HepG2 (cell line): Measurements from ENCODE around the gene TNFAIP8L1. TPM values are rescaled to one million over a fixed set of nuclear protein-coding genes. Genes with fewer than 3 reads are reported as not detected.
"Not testable (repeated sequence)": the region's sequence is repeated elsewhere in the genome, so short reads cannot be mapped to it uniquely, and the experiment has no call there.

Experiments used
- ATAC-seq: fragments of 200-7000 bp; cut with Tn5 transposase; 3 replicates; pipeline ENCODE4 v1.9.1; 2020; ENCODE audit warnings: mild to moderate bottlenecking, moderate library complexity
- BruUV-seq: library from RNA; stranded (reverse); fragments of 400-500 nt; replicated peaks from 2 replicates; lab custom pipeline; 2021; lab: Mats Ljungman, UMichigan
- CTCF ChIA-PET: fragments of 300-600 bp; formaldehyde crosslinking; extraction: SDS; loops from one replicate; lab custom pipeline; 2021; ENCODE audit warnings: low total read pairs, inconsistent platforms, low intra/inter-chr PET ratio; lab: Yijun Ruan, JAX
- POLR2A ChIA-PET: fragments of 350-600 bp; sonication (Branson Sonifier 250); formaldehyde crosslinking; loops from one replicate; lab custom pipeline; 2020; ENCODE audit warnings: antibody characterized with exemption, inconsistent platforms; lab: Yijun Ruan, JAX
- DNase-seq: peaks from one replicate; pipeline ENCODE4 v3.0.0-alpha.2; 2015; ENCODE audit warnings: low spot score
- FAIRE-seq: peaks from 3 replicates; lab custom pipeline; 2011; peaks lifted over from hg19 to GRCh38; lab: Jason Lieb, UNC
- H2AFZ ChIP-seq: one replicate; pipeline ENCODE4 v1.6.1; 2011; ENCODE audit warnings: low read length, inconsistent platforms
- H3K27ac ChIP-seq: fragments of 300-600 bp; 3 replicates; pipeline ENCODE4 v1.8.0; 2011; ENCODE audit warnings: mixed run types, mild to moderate bottlenecking, mixed read lengths, low read length, inconsistent platforms; ENCODE audit not compliant: insufficient read depth; ENCODE audit errors: extremely low read length
- H3K27me3 ChIP-seq, 2 experiments: fragments of 200-600 bp in 1 of 2; 2 replicates in 1 of 2; 3 replicates in 1 of 2; pipeline versions ENCODE4 v1.6.0 to v1.8.0; 2011; ENCODE audit warnings: low read length in 2 of 2, mild to moderate bottlenecking in 2 of 2, moderate library complexity in 2 of 2, inconsistent platforms in 1 of 2; ENCODE audit not compliant: insufficient read depth in 2 of 2, control insufficient read depth in 1 of 2
- H3K36me3 ChIP-seq, 2 experiments: fragments of 200-600 bp in 1 of 2; replicated peaks in 1 of 2; 2 replicates in 1 of 2; 3 replicates in 1 of 2; pipeline versions ENCODE4 v1.5.1 to v1.8.0; 2011; ENCODE audit warnings: low read length in 2 of 2, inconsistent platforms in 1 of 2; ENCODE audit not compliant: insufficient read depth in 2 of 2, control insufficient read depth in 1 of 2
- H3K4me1 ChIP-seq: 2 replicates; pipeline ENCODE4 v1.5.1; 2012; ENCODE audit warnings: low read length, inconsistent platforms; ENCODE audit not compliant: insufficient read depth
- H3K4me2 ChIP-seq: 2 replicates; pipeline ENCODE4 v1.6.0; 2011; ENCODE audit warnings: low read depth, low read length, inconsistent platforms
- H3K4me3 ChIP-seq, 3 experiments: fragments of 200-600 bp in 1 of 3; sonication (generic), shearing (Covaris generic) in 1 of 3; replicated peaks in 1 of 3; 2 replicates each; pipeline ENCODE4 v1.5.1; 2011 to 2016; ENCODE audit warnings: low read length in 3 of 3, inconsistent platforms in 2 of 3, low read depth in 2 of 3, mild to moderate bottlenecking in 2 of 3, control low read depth in 1 of 3, mixed read lengths in 1 of 3; ENCODE audit not compliant: insufficient read depth in 1 of 3
- H3K79me2 ChIP-seq: one replicate; pipeline ENCODE4 v1.6.1; 2011; ENCODE audit warnings: low read length, inconsistent platforms; ENCODE audit not compliant: insufficient read depth
- H3K9ac ChIP-seq: 2 replicates; pipeline ENCODE4 v1.6.0; 2011; ENCODE audit warnings: mild to moderate bottlenecking, low read depth, low read length, inconsistent platforms; ENCODE audit not compliant: insufficient read depth
- H3K9me3 ChIP-seq: 2 replicates; pipeline ENCODE4 v1.5.1; 2012; ENCODE audit warnings: mild to moderate bottlenecking, low read length
- H4K20me1 ChIP-seq: 2 replicates; pipeline ENCODE4 v1.6.0; 2011; ENCODE audit warnings: inconsistent platforms, mild to moderate bottlenecking, low read length, moderate library complexity; ENCODE audit not compliant: insufficient read depth
- DNMT3B ChIP-seq: conservative IDR thresholded peaks from 2 replicates; pipeline ENCODE4 v1.6.1; 2016; ENCODE audit warnings: missing biosample characterization, control low read depth
- NR2C2 ChIP-seq: sonication (generic); formaldehyde crosslinking; IDR thresholded peaks from 2 replicates; pipeline ENCODE4 v1.4.0; 2020; ENCODE audit warnings: missing genetic modification reagents, mild to moderate bottlenecking, moderate library complexity, borderline replicate concordance
- PATZ1 ChIP-seq: sonication (generic); formaldehyde crosslinking; IDR thresholded peaks from 2 replicates; pipeline ENCODE4 v1.4.0; 2020; ENCODE audit warnings: missing genetic modification reagents
- SIX1 ChIP-seq: sonication (generic); formaldehyde crosslinking; IDR thresholded peaks from 2 replicates; pipeline ENCODE4 v1.4.0; 2020; ENCODE audit warnings: missing genetic modification reagents, borderline replicate concordance
- TFDP1 ChIP-seq: IDR thresholded peaks from 2 replicates; pipeline ENCODE4 v1.6.1; 2016; ENCODE audit warnings: missing compliant biosample characterization, missing genetic modification reagents, borderline replicate concordance
- ZNF296 ChIP-seq: sonication (generic); formaldehyde crosslinking; conservative IDR thresholded peaks from 2 replicates; pipeline ENCODE4 v1.5.0; 2020; ENCODE audit warnings: mild to moderate bottlenecking, missing genetic modification reagents
- ZNF329 ChIP-seq: sonication (generic); formaldehyde crosslinking; IDR thresholded peaks from 2 replicates; pipeline ENCODE4 v1.9.0; 2021; ENCODE audit warnings: low read depth, mild to moderate bottlenecking, missing genetic modification reagents
- ZNF496 ChIP-seq: sonication (generic); formaldehyde crosslinking; IDR thresholded peaks from 2 replicates; pipeline ENCODE4 v1.8.1; 2023; ENCODE audit warnings: mild to moderate bottlenecking, moderate library complexity, missing genetic modification reagents; ENCODE audit not compliant: insufficient replicate concordance
- ZNF629 ChIP-seq: sonication (generic); formaldehyde crosslinking; conservative IDR thresholded peaks from 2 replicates; pipeline ENCODE4 v1.5.0; 2020; ENCODE audit warnings: missing genetic modification reagents
- ZNF674 ChIP-seq: sonication (generic); formaldehyde crosslinking; IDR thresholded peaks from 2 replicates; pipeline ENCODE4 v1.5.0; 2020; ENCODE audit warnings: low read depth, mild to moderate bottlenecking, missing genetic modification reagents
- ZNF768 ChIP-seq: sonication (generic); formaldehyde crosslinking; IDR thresholded peaks from 2 replicates; pipeline ENCODE4 v1.4.0; 2020; ENCODE audit warnings: missing genetic modification reagents
- WGBS: methylation state at CpG from one replicate; pipeline ENCODE4 v1.1.6; 2017; ENCODE audit warnings: low lambda C conversion rate; 5-methylcytosine and 5-hydroxymethylcytosine counted together
- in situ Hi-C: cut with HindIII; loops from 2 replicates; pipeline ENCODE4 v1.10.0; 2017; ENCODE audit warnings: low pct_unique_long_range_greater_than_20kb; ENCODE audit not compliant: extremely low pct_ligation_motif_present
- intact Hi-C: fragments of 100-400 bp; cut with micrococcal nuclease; formaldehyde crosslinking; loops from one replicate; pipeline ENCODE4 v1.10.0; 2022; ENCODE audit not compliant: unreplicated experiment
- polyA plus RNA-seq, 8 experiments: library from polyadenylated mRNA; depleted of rRNA in 3 of 8; stranded (reverse) in 7 of 8; unstranded in 1 of 8; fragments of >200 nt; fragmentation: Illumina TruSeq in 4 of 8; extraction: Trizol in 4 of 8; gene quantifications; 2 replicates each; pipeline versions ENCODE4 v1.2.1 to v1.2.3, GENCODE V29; 2011 to 2016; ENCODE audit warnings: low read depth in 4 of 8, missing spikeins in 1 of 8, mixed read lengths in 1 of 8; ENCODE audit not compliant: insufficient read depth in 1 of 8
- total RNA-seq, 5 experiments: library from RNA; depleted of rRNA; stranded (reverse); fragments of >200 nt; fragmentation: Illumina TruSeq; extraction: Trizol; gene quantifications; 2 replicates each; pipeline ENCODE4 v1.2.3, GENCODE V29; 2016; ENCODE audit warnings: low read depth in 1 of 5

The TNFAIP8L1 gene
- total and polyA plus RNA-seq, 2 of the 13 experiments (the other 11 are each of a cell fraction or from before 2014, with no cell fraction given), result 13.4 to 21.4 TPM

GRCh38 chr19:4595158-4595557 lies 44.2 kb upstream of the TNFAIP8L1 start:
- H3K79me2 ChIP-seq, H3K4me3 ChIP-seq, CTCF ChIA-PET, BruUV-seq, H3K4me2 ChIP-seq, H3K9ac ChIP-seq, H3K36me3 ChIP-seq, FAIRE-seq, POLR2A ChIA-PET, in situ Hi-C loops, DNase-seq: not testable (repeated sequence)
- whole genome bisulfite sequencing, result 77% methylated on average over 9 of the region's 9 CpGs
- peaks cover 1 to 14% of the 10 kb centered on the region in 2 experiments; a peak in 3 of 5 replicates for H3K27me3 ChIP-seq
- peak; percentile 76 for TF ChIP-seq ZNF629 (CRISPR knock-in tag)
- TF ChIP-seq, all 625 proteins: peak for 1; not testable (repeated sequence) for 624
- intact Hi-C loops, ATAC-seq, H2AFZ ChIP-seq, H3K9me3 ChIP-seq, H3K27ac ChIP-seq, H4K20me1 ChIP-seq: not testable (repeated sequence)
- peaks cover 39% of the 10 kb centered on the region for H3K4me1 ChIP-seq

- H3K79me2 ChIP-seq, result no peaks in the 10 kb centered on the region
- in situ Hi-C loops, result no loop called here
- ATAC-seq (no peak), FAIRE-seq (no peak), DNase-seq (no peak)
- WGBS, result 7% methylated on average over 13 of the region's 21 CpGs
- H2AFZ ChIP-seq, result no peak overlapping the region
- H3K36me3 ChIP-seq, result no peaks in the 10 kb centered on the region
- peaks cover 1 to 9% of the 10 kb centered on the region in 2 experiments; a peak in 3 of 5 replicates for H3K27me3 ChIP-seq
- peaks cover 32% of the 10 kb centered on the region for H3K4me1 ChIP-seq
- H3K9ac ChIP-seq, result no peak overlapping the region
- no peaks in the 10 kb centered on the region for H3K9me3 ChIP-seq
- BruUV-seq, result no TSS peak
- H3K4me2 ChIP-seq, result peak overlapping the region; percentile 42
- no peaks in the 10 kb centered on the region for H4K20me1 ChIP-seq
- no peak overlapping the region for H3K4me3 ChIP-seq
- CTCF ChIA-PET, result no interaction called here
- POLR2A ChIA-PET, result interaction anchor here (0.7 kb wide), 1 partner anchor 56 kb away, joined by 4 read pairs; the partner anchor contains the start of gene LRG1
- no peak for TF ChIP-seq ZNF674 (CRISPR knock-in tag)
- no peak for TF ChIP-seq TFDP1 (CRISPR knock-in tag)
- peak; percentile 59; the same call in 1 of the 2 replicates for TF ChIP-seq ZNF329
- no peak for TF ChIP-seq ZNF296 (CRISPR knock-in tag)
- no peak for TF ChIP-seq SIX1 (CRISPR knock-in tag)
- TF ChIP-seq ZNF768 (CRISPR knock-in tag), result peak; percentile 97
- 0 out of 2 replicates have a peak, but pooled peaks have one; percentile 11 for TF ChIP-seq PATZ1 (CRISPR knock-in tag)
- TF ChIP-seq ZNF496, result no peak
- TF ChIP-seq NR2C2, result no peak
- TF ChIP-seq DNMT3B (CRISPR knock-in tag), result no peak
- TF ChIP-seq, all 625 proteins: peak for 3
- intact Hi-C loops, result no loop called here
- no peak overlapping the region for H3K27ac ChIP-seq
Observed at GRCh38 chr19:4596033-4596904, 43.0 kb upstream of the TNFAIP8L1 start.
